Thyroid gland (tissue), 4 donors: ENCODE measurements around the gene STH.

Source experiments
- CTCF ChIP-seq, 6 experiments: fragments of 200-600 bp in 3 of 6; fragments of 450-650 bp in 3 of 6; sonication (generic) in 3 of 6; IDR thresholded peaks; one replicate each; pipeline ENCODE4 v1.5.1; 2016 to 2019; ENCODE audit warnings: antibody characterized with exemption in 6 of 6, mild to moderate bottlenecking in 2 of 6, inconsistent platforms in 1 of 6, moderate library complexity in 1 of 6
- POLR2A ChIP-seq, 2 donors: fragments of 450-650 bp; IDR thresholded peaks; one replicate each; pipeline ENCODE4 v1.6.1; 2017; ENCODE audit warnings: antibody characterized with exemption in 2 of 2, mild to moderate bottlenecking in 2 of 2, moderate library complexity in 1 of 2

GRCh38 chr17:45956090-45956489 lies 43.0 kb upstream of the STH start:
- TF ChIP-seq CTCF (IDR thresholded peaks at IDR 0.05) (no peak), POLR2A (IDR thresholded peaks at IDR 0.05) (no peak)
